Left ventricle myocardium inferior (tissue), 1 donor: ENCODE results near the gene PAQR6. TPM values are rescaled to one million over a fixed set of nuclear protein-coding genes. Genes with fewer than 3 reads are reported as not detected.

ENCODE experiments used
- DNase-seq: peaks from one replicate; pipeline ENCODE4 v3.0.0-alpha.2; 2020
- H3K27ac ChIP-seq: fragments of 200-600 bp; replicated peaks from 2 replicates; pipeline ENCODE4 v1.8.0; 2021
- H3K27me3 ChIP-seq: fragments of 200-600 bp; 2 replicates; pipeline ENCODE4 v1.8.0; 2021; ENCODE audit warnings: low read depth
- H3K36me3 ChIP-seq: fragments of 200-600 bp; 2 replicates; pipeline ENCODE4 v1.8.0; 2021
- H3K4me1 ChIP-seq: fragments of 200-600 bp; 2 replicates; pipeline ENCODE4 v1.8.0; 2021
- H3K4me3 ChIP-seq: fragments of 200-600 bp; 2 replicates; pipeline ENCODE4 v1.8.0; 2021; ENCODE audit warnings: mild to moderate bottlenecking, moderate library complexity
- H3K9me3 ChIP-seq: fragments of 200-600 bp; replicated peaks from 2 replicates; pipeline ENCODE4 v1.8.0; 2021
- CTCF ChIP-seq: fragments of 200-600 bp; IDR thresholded peaks from 2 replicates; pipeline ENCODE4 v1.8.0; 2021; ENCODE audit warnings: antibody characterized with exemption, mild to moderate bottlenecking, borderline replicate concordance
- intact Hi-C: fragments of 100-400 bp; cut with micrococcal nuclease; formaldehyde crosslinking; loops from one replicate; pipeline ENCODE4 v1.11.0; 2022
- total RNA-seq: library from RNA; stranded (reverse); fragmentation: NEBNext Ultra II Directional; extraction: Animal tissue kit (Norgen Biotek cat#: 25700); gene quantifications from one replicate; pipeline ENCODE4 v1.2.1, GENCODE V29; 2021
- donor health status: DM: no; HTN: yes; CAD: no; lungs with severe emphysema.

The PAQR6 gene
- total RNA-seq, 1 donor from 2014 or later = 0.47 TPM

- Histone ChIP-seq H3K36me3 (peaks cover 14% of the 10 kb centered on the region), H3K27ac (peak overlapping the region; percentile 77), H3K4me1 (peaks cover 31% of the 10 kb centered on the region), H3K27me3 (no peaks in the 10 kb centered on the region), H3K4me3 (peak overlapping the region; percentile 64), H3K9me3 (no peaks in the 10 kb centered on the region)
- no peak for TF ChIP-seq CTCF
- DNase-seq = peak; percentile 90
- intact Hi-C loops = no loop called here
Measured at GRCh38 chr1:156291226-156292061, 43.6 kb upstream of the PAQR6 start.

GRCh38 chr1:156289857-156290256, 42.0 kb upstream of the PAQR6 start:
- no peak for DNase-seq
- H3K4me1 ChIP-seq = peaks cover 19% of the 10 kb centered on the region
- intact Hi-C loops = no loop called here
- no peak overlapping the region for H3K27ac ChIP-seq
- no peak for TF ChIP-seq CTCF
- H3K36me3 ChIP-seq = peaks cover 17% of the 10 kb centered on the region
- no peak overlapping the region for H3K4me3 ChIP-seq
- no peaks in the 10 kb centered on the region for H3K27me3 ChIP-seq
- no peaks in the 10 kb centered on the region for H3K9me3 ChIP-seq

GRCh38 chr1:156286061-156286460, 38.2 kb upstream of the PAQR6 start:
- no peak for DNase-seq
- Histone ChIP-seq H3K4me3 (no peak overlapping the region), H3K36me3 (peaks cover 17% of the 10 kb centered on the region), H3K4me1 (peaks cover 35% of the 10 kb centered on the region), H3K27me3 (no peaks in the 10 kb centered on the region), H3K27ac (no peak overlapping the region), H3K9me3 (no peaks in the 10 kb centered on the region)
- intact Hi-C loops = no loop called here
- no peak for TF ChIP-seq CTCF

- no peaks in the 10 kb centered on the region for H3K27me3 ChIP-seq
- no peak overlapping the region for H3K27ac ChIP-seq
- H3K4me1 ChIP-seq = peaks cover 37% of the 10 kb centered on the region
- no peak for DNase-seq
- no peak overlapping the region for H3K4me3 ChIP-seq
- H3K36me3 ChIP-seq = peaks cover 17% of the 10 kb centered on the region
- intact Hi-C loops = no loop called here
- no peak for TF ChIP-seq CTCF
- H3K9me3 ChIP-seq = no peaks in the 10 kb centered on the region
Measured at GRCh38 chr1:156285437-156285836, 37.6 kb upstream of the PAQR6 start.

- Histone ChIP-seq H3K9me3 (no peaks in the 10 kb centered on the region), H3K4me3 (no peak overlapping the region), H3K27ac (no peak overlapping the region), H3K4me1 (peaks cover 44% of the 10 kb centered on the region), H3K27me3 (no peaks in the 10 kb centered on the region), H3K36me3 (peaks cover 17% of the 10 kb centered on the region)
- TF ChIP-seq CTCF = no peak
- DNase-seq = no peak
- intact Hi-C loops = no loop called here
Measured at GRCh38 chr1:156284757-156285156, 36.9 kb upstream of the PAQR6 start.
